ENCODE results near the gene C5orf15.

C5orf15 gene

DNA sequence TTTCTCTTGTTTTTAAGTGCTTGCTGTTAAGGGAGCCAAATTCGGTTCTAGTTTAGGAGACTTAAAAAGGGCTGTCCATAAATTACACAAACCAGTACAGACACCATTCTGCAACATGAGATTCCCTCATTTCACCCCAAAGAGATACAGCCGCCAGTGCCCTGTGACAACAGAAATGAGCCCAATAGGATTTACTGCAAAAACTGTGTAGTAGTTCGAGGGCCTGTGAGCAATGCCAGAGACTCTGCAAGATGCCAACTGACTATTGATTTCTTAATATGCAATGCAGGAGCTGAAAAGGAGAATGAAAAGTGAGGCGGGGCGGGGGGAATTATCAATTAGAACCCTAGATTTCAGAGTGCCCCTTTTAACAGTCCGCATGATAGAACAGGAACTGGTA is 5.7 kb upstream of the C5orf15 start:
- no peaks in the 10 kb centered on the region for H3K9me3 ChIP-seq (ENCODE audit: control insufficient read depth, low read length)
- peak overlapping the region; percentile 33 for H3K9ac ChIP-seq (ENCODE audit: low read length)
- peaks cover 42% of the 10 kb centered on the region for H3K4me1 ChIP-seq (ENCODE audit: control insufficient read depth, insufficient read depth, low read length)
- no peaks in the 10 kb centered on the region for H3K27me3 ChIP-seq (replicated peaks; ENCODE audit: control insufficient read depth, insufficient read depth, low read length)
- no peak overlapping the region for H3K4me3 ChIP-seq (ENCODE audit: low read length)
- H3K36me3 ChIP-seq (ENCODE audit: control insufficient read depth, insufficient read depth, low read length, severe bottlenecking): peaks cover 73% of the 10 kb centered on the region
- no peak for DNase-seq (ENCODE audit: low read depth)

DNA sequence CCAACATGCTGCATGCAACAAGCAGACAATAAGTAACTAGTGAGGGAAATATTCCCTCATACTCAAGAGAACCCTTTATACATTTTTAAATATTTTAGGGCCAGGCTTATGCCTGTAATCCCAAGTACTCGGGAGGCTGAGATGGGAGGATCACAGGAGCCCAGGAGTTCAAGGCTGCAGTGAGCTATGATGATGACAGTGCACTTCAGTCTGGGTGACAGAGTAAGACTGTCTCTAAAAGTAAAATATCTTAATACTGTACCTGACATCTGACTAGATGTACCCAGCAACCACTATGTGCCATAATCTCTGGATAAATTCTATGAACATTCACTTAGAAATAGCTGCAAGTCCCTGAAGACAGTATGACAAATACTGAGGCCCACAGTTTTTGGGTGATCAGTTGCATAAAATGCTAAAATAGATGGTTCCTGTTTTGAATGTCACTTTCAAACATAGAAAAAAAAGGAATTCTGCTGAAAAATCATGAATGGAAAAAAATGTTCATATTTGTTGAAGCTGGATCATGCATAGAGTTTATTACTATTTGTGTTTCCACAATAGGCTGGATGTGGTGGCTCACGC is 2.0 kb upstream of the C5orf15 start:
- no peak for DNase-seq (ENCODE audit: low read depth)
- no peaks in the 10 kb centered on the region for H3K27me3 ChIP-seq (replicated peaks; ENCODE audit: control insufficient read depth, insufficient read depth, low read length)
- H3K9me3 ChIP-seq (ENCODE audit: control insufficient read depth, low read length): no peaks in the 10 kb centered on the region
- H3K4me1 ChIP-seq (ENCODE audit: control insufficient read depth, insufficient read depth, low read length): peaks cover 45% of the 10 kb centered on the region
- H3K4me3 ChIP-seq (ENCODE audit: low read length): no peak overlapping the region
- H3K9ac ChIP-seq (ENCODE audit: low read length): no peak overlapping the region
- H3K36me3 ChIP-seq (ENCODE audit: control insufficient read depth, insufficient read depth, low read length, severe bottlenecking): peaks cover 47% of the 10 kb centered on the region

DNA sequence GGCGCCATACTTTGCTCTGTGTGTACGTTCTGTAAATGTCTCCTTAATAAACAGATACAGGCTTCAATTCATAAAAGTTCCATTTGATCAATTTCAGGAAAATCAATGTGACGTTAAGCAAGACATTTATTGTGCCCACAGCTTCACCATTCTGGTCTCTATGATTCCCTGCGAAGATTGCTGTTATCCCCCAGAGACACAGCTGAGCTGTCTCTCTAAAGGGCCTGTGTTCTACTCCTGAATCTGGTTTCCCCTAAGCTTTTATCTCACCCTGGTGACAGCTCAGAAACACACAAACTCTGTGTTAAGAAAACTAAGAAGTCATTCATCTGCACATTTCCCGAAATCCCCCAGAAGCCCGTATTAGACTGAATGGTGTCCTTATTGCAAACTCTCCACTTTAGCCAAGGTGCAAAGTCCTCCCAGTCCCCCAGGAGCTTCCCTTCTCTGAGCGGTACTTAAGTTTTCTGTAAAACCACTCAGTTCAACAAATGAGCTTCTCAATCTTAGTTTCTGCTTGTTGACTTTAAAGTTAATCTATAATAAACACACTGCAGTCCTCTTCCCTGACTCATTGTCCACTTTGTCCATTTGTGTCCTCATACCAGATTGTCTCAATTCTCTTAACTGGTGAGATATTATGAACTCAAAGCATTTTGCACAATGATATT is 1.4 kb upstream of the C5orf15 start:
- no peaks in the 10 kb centered on the region for H3K27me3 ChIP-seq (replicated peaks; ENCODE audit: control insufficient read depth, insufficient read depth, low read length)
- H3K4me1 ChIP-seq (ENCODE audit: control insufficient read depth, insufficient read depth, low read length): peaks cover 48% of the 10 kb centered on the region
- peak overlapping the region; percentile 97 for H3K4me3 ChIP-seq (ENCODE audit: low read length)
- peak overlapping the region; percentile 99 for H3K9ac ChIP-seq (ENCODE audit: low read length)
- no peaks in the 10 kb centered on the region for H3K9me3 ChIP-seq (ENCODE audit: control insufficient read depth, low read length)
- peaks cover 40% of the 10 kb centered on the region for H3K36me3 ChIP-seq (ENCODE audit: control insufficient read depth, insufficient read depth, low read length, severe bottlenecking)
- no peak for DNase-seq (ENCODE audit: low read depth)

DNA sequence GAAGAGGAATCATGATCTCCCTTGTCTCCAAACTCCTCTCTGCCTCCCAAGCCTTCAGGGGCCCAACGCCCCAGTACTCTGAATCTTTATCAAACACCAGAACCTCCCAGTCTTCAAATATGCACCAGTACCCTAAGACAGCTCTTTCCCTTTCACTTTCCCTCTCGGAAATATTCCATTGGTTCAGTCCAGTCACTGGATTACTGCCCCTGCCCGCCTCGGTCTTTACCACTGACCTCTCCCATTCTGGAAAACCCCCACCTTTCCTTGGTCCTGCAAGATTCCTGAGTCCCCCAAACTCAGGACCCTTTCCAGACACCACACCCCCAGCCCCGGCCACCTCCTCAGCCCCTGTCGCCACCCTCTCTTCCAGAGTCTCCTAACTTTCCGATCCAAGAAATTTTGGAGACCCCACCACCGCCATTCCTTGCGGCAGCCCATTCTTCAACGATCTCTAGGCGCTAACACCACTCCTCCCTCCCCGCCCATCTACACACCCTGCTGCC is 674 bp downstream of the C5orf15 start:
- peaks cover 23% of the 10 kb centered on the region for H3K36me3 ChIP-seq (ENCODE audit: control insufficient read depth, insufficient read depth, low read length, severe bottlenecking)
- H3K9ac ChIP-seq (ENCODE audit: low read length): peak overlapping the region; percentile 99
- peak; percentile 60 for DNase-seq (ENCODE audit: low read depth)
- peaks cover 3% of the 10 kb centered on the region for H3K9me3 ChIP-seq (ENCODE audit: control insufficient read depth, low read length)
- no peaks in the 10 kb centered on the region for H3K27me3 ChIP-seq (replicated peaks; ENCODE audit: control insufficient read depth, insufficient read depth, low read length)
- H3K4me3 ChIP-seq (ENCODE audit: low read length): peak overlapping the region; percentile 97
- H3K4me1 ChIP-seq (ENCODE audit: control insufficient read depth, insufficient read depth, low read length): peaks cover 44% of the 10 kb centered on the region

DNA sequence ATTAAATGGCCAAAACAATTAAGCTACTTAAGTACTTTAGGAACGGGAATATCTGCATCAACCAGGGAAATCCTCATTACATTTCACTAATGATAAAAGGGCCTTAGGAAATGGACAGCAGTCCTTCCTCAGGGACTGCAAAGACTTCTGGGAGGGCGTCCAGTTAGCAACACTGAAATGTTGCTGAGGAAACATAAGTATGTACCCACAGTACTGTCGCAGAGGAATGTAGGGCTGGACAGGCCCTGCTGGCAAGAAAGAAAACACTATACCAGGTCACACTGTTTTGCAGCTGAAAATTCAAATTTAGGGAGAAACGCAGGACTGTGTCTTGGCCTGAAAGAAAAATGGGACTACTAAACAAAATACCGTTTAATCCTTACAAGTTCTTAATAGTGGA is 1.3 kb downstream of the C5orf15 start:
- Histone ChIP-seq H3K4me1 (ENCODE audit: control insufficient read depth, insufficient read depth, low read length) (peaks cover 50% of the 10 kb centered on the region), H3K9ac (ENCODE audit: low read length) (peak overlapping the region; percentile 99), H3K36me3 (ENCODE audit: control insufficient read depth, insufficient read depth, low read length, severe bottlenecking) (peaks cover 18% of the 10 kb centered on the region), H3K27me3 (replicated peaks; ENCODE audit: control insufficient read depth, insufficient read depth, low read length) (no peaks in the 10 kb centered on the region), H3K4me3 (ENCODE audit: low read length) (peak overlapping the region; percentile 97), H3K9me3 (ENCODE audit: control insufficient read depth, low read length) (peaks cover 3% of the 10 kb centered on the region)
- peak; percentile 36 for DNase-seq (ENCODE audit: low read depth)

DNA sequence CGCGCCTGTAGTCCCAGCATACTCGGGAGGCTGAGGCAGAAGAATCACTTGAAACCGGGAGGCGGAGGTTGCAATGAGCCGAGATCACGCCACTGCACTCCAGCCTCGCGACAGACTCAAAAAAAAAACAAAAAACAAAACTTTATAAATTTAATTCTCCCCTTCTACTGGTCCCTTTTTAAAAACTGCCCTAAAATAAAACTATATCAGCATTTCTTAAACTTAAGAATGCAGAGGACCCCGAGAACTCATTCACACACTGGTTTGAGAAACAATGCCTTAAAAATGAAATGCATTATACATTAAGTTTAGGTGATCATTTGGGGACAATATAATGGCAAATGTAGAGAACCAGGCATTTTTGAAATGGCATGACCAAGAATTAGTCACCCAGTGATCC is 2.3 kb downstream of the C5orf15 start:
- Histone ChIP-seq H3K4me3 (ENCODE audit: low read length) (no peak overlapping the region), H3K36me3 (ENCODE audit: control insufficient read depth, insufficient read depth, low read length, severe bottlenecking) (peaks cover 7% of the 10 kb centered on the region), H3K9me3 (ENCODE audit: control insufficient read depth, low read length) (peaks cover 3% of the 10 kb centered on the region), H3K4me1 (ENCODE audit: control insufficient read depth, insufficient read depth, low read length) (peaks cover 53% of the 10 kb centered on the region), H3K9ac (ENCODE audit: low read length) (peak overlapping the region; percentile 99), H3K27me3 (replicated peaks; ENCODE audit: control insufficient read depth, insufficient read depth, low read length) (no peaks in the 10 kb centered on the region)
- DNase-seq (ENCODE audit: low read depth): no peak

DNA sequence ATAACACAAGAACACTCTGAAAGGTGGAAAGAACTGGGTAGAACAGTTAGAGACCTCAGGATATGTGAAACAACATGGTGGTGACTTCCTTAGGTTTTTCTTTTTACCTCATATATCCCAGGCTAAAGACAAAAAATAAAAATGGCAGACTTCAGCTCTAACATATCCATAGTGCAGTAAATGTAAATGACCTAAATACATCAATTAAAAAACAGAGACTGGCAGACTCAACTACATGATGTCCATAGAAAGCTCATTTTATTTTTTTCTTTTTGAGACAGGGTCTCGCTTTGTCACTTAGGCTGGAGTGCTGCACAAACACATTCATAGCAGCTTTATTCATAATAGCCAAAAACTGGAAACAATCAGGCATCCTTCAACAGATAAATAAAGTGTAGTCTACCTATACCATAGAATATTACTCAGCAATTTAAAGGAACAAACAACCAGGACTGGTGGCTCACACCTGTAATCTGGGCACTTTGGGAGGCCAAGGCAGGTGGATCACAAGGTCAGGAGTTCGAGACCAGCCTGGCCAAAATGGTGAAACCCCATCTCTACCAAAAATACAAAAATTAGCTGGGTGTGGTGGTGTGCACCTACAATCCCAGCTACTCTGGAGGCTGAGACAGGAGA is 4.8 kb downstream of the C5orf15 start:
- H3K9me3 ChIP-seq (ENCODE audit: control insufficient read depth, low read length): peaks cover 3% of the 10 kb centered on the region
- peaks cover 17% of the 10 kb centered on the region for H3K36me3 ChIP-seq (ENCODE audit: control insufficient read depth, insufficient read depth, low read length, severe bottlenecking)
- peaks cover 39% of the 10 kb centered on the region for H3K4me1 ChIP-seq (ENCODE audit: control insufficient read depth, insufficient read depth, low read length)
- H3K27me3 ChIP-seq (replicated peaks; ENCODE audit: control insufficient read depth, insufficient read depth, low read length): no peaks in the 10 kb centered on the region
- H3K4me3 ChIP-seq (ENCODE audit: low read length): no peak overlapping the region
- DNase-seq (ENCODE audit: low read depth): no peak
- no peak overlapping the region for H3K9ac ChIP-seq (ENCODE audit: low read length)

DNA sequence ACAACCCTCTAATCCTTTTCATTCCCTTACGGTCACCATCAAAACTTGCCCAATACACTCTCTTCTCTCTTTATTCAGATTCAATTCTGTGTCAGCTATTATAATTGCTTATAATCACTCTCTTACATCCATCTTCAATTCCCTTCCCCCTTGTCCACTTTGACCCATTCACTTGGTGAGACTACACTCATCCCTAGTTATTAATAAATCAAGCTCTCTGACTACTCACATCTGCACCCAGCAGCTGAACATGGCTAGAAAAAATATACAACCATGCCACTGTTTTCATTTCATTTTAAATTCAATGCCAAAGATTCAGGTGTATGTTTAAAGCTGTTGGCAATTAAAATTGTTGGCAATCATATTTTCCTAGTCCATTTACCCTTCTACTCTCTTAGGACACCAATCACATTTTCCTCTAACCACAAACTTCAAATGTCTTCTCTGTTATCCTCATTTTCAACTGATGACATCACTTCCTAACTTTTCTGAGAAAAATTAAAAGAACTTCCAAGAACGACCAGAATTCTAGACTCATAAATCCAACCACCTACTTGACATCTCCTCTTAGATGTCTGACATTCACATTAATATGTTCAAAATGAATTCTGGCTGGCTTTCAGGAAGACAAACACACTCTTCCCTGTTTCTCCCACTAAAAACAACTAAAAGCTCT is 5.5 kb downstream of the C5orf15 start:
- peaks cover 23% of the 10 kb centered on the region for H3K36me3 ChIP-seq (ENCODE audit: control insufficient read depth, insufficient read depth, low read length, severe bottlenecking)
- no peak overlapping the region for H3K9ac ChIP-seq (ENCODE audit: low read length)
- H3K27me3 ChIP-seq (replicated peaks; ENCODE audit: control insufficient read depth, insufficient read depth, low read length): no peaks in the 10 kb centered on the region
- peak; percentile 24 for DNase-seq (ENCODE audit: low read depth)
- H3K4me3 ChIP-seq (ENCODE audit: low read length): peak overlapping the region; percentile 17
- peaks cover 3% of the 10 kb centered on the region for H3K9me3 ChIP-seq (ENCODE audit: control insufficient read depth, low read length)
- peaks cover 39% of the 10 kb centered on the region for H3K4me1 ChIP-seq (ENCODE audit: control insufficient read depth, insufficient read depth, low read length)

DNA sequence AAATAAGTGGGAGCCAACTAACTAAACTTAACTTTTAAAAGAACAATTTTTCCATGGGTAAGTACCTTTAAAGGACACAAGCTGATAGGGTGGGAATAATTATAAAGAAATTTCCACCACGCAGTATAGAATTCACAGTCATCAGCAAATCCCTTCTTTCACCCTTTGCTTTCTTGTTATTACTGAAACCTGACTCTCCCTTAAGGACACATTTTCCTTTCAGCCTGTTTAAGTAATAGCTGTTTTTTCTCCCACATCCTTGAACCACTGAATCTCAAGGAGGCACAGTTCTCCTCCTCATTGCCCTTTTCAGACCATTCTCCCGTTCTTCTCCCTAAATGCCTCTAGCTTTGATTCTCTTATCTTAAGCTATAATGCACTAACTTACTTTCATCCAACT is 6.3 kb downstream of the C5orf15 start:
- Histone ChIP-seq H3K9ac (ENCODE audit: low read length) (no peak overlapping the region), H3K4me1 (ENCODE audit: control insufficient read depth, insufficient read depth, low read length) (peaks cover 35% of the 10 kb centered on the region), H3K36me3 (ENCODE audit: control insufficient read depth, insufficient read depth, low read length, severe bottlenecking) (peaks cover 31% of the 10 kb centered on the region), H3K4me3 (ENCODE audit: low read length) (no peak overlapping the region), H3K9me3 (ENCODE audit: control insufficient read depth, low read length) (peaks cover 3% of the 10 kb centered on the region), H3K27me3 (replicated peaks; ENCODE audit: control insufficient read depth, insufficient read depth, low read length) (no peaks in the 10 kb centered on the region)
- peak; percentile 27 for DNase-seq (ENCODE audit: low read depth)

DNA sequence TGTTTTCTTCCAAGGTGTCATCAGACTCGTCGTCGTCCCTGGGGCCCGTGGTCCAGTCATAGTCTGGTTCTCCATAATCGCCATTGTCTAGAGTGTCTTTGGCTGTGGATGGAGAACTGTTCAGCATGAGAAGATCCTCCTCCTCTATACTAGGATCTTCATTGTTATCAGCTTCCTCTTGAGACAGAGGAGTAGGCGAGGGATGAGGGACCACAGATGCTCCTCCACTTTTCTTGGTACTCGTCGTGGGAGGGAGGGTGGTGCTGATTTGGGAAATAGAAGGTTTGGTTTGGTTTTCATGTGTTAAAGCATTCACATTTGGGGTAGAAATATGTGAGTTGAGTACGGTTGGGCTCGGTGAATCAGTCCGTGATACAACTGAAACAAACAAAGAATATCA is 8.8 kb downstream of the C5orf15 start:
- Histone ChIP-seq H3K9me3 (ENCODE audit: control insufficient read depth, low read length) (peaks cover 3% of the 10 kb centered on the region), H3K9ac (ENCODE audit: low read length) (no peak overlapping the region), H3K4me1 (ENCODE audit: control insufficient read depth, insufficient read depth, low read length) (peaks cover 21% of the 10 kb centered on the region), H3K27me3 (replicated peaks; ENCODE audit: control insufficient read depth, insufficient read depth, low read length) (no peaks in the 10 kb centered on the region), H3K36me3 (ENCODE audit: control insufficient read depth, insufficient read depth, low read length, severe bottlenecking) (peaks cover 53% of the 10 kb centered on the region), H3K4me3 (ENCODE audit: low read length) (no peak overlapping the region)
- DNase-seq (ENCODE audit: low read depth): no peak

DNA sequence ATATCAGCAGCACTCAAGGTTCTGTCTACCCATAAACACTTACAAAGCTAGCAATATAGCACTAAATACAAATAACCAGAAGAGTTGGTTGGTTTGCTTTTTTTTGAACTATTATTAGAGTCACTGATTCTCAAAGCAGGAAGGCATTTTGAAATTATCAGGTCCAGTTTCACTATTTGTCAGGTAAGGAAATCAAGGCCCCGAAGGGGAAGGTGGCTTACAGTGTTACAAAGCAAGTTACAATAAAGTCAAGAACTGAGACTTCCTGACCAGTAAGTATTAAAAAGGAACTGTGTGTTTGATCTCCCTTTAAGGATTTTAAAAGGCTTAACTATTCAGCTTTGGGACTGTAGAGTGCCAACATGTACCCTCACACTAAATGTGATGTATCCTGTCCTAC is 10.8 kb downstream of the C5orf15 start:
- DNase-seq (ENCODE audit: low read depth): no peak
- H3K4me1 ChIP-seq (ENCODE audit: control insufficient read depth, insufficient read depth, low read length): peaks cover 22% of the 10 kb centered on the region
- H3K4me3 ChIP-seq (ENCODE audit: low read length): no peak overlapping the region
- no peaks in the 10 kb centered on the region for H3K9me3 ChIP-seq (ENCODE audit: control insufficient read depth, low read length)
- H3K36me3 ChIP-seq (ENCODE audit: control insufficient read depth, insufficient read depth, low read length, severe bottlenecking): peaks cover 52% of the 10 kb centered on the region
- no peaks in the 10 kb centered on the region for H3K27me3 ChIP-seq (replicated peaks; ENCODE audit: control insufficient read depth, insufficient read depth, low read length)
- H3K9ac ChIP-seq (ENCODE audit: low read length): no peak overlapping the region
